Measurements from ENCODE around the gene MB.

GRCh38 chr22:35598396-35598710, 18.8 kb downstream of the MB start:
- no peak for TF ChIP-seq POLR2AphosphoS5 (IDR thresholded peaks at IDR 0.05; ENCODE audit: low read depth, low read length)
- TF ChIP-seq SIN3A (IDR thresholded peaks at IDR 0.05; ENCODE audit: borderline replicate concordance, insufficient read depth, low read length), result no peak
- no peak for TF ChIP-seq REST (IDR thresholded peaks at IDR 0.05; ENCODE audit: insufficient read depth in 1 of 2, low read depth in 2 of 2, low read length in 2 of 2)
- no peak for TF ChIP-seq FOXP2 (optimal IDR thresholded peaks at IDR 0.05; ENCODE audit: borderline replicate concordance, extremely low read depth, extremely low read length, insufficient read depth)
